GM21723 (cell line): ENCODE data around the gene ISYNA1.

Experiments used
- ATAC-seq: cut with Tn5 transposase; IDR thresholded peaks from one replicate; pipeline ENCODE4 v1.9.1; 2021; ENCODE audit warnings: mild to moderate bottlenecking, moderate library complexity; ENCODE audit not compliant: unreplicated experiment

The ISYNA1 gene

DNA sequence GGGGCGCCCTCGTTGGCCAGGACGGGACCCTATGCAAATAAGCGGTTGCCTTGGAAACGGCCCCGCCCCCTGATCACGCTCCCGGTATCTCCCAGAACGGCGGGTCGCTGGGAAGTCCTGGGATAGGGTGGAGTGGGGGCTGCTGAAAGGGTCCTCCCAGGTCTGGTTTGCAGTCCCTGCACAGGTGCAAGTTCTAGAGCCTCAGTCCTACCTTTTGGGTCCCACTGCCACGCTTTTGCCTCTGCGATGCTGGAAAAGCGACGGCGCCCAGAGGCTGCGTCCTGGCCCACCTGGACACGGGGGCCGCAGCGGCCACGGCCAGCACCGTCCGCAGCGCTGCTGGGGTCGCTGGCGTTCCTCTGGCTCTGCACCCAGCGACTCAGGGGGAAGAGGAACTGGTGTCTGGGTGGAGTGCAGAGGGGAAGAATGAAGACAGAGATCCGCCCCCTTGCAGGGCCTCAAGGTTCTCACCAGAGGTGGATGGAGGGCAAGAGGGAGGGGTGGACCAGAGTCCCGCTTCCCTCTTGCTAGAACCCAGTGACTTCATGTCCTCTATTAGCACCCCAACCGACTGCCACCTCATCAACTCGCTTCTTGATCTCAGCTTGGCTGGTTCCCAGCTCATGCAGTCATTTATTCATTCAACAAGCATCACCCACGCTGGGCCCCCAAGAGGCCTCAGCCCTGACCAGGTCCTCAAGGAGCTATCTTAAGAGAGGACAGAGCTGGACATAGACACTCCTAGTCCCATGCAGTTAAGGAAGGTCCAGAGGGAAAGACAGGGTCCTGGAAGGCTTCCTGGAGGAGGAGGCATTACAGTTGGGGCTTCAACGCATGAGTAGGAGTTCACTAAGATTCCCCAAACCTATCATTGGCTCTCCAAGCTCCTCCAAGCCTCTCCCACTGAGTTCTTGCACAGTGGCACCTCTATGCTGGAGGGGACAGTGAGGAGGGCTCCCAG is 40.4 kb downstream of the ISYNA1 start, which contains the start of gene LRRC25:
LRRC25 (minus strand) TSS at position 381 of the 961 bp plus-strand sequence. CDS start 659 bp downstream, outside the sequence.
- no peak for ATAC-seq

- ATAC-seq = no peak
These were observed 41.3 kb downstream of the ISYNA1 start for GRCh38 chr19:18396471-18397241.

- ATAC-seq = no peak
These were observed 44.1 kb downstream of the ISYNA1 start for GRCh38 chr19:18393836-18394235.

DNA sequence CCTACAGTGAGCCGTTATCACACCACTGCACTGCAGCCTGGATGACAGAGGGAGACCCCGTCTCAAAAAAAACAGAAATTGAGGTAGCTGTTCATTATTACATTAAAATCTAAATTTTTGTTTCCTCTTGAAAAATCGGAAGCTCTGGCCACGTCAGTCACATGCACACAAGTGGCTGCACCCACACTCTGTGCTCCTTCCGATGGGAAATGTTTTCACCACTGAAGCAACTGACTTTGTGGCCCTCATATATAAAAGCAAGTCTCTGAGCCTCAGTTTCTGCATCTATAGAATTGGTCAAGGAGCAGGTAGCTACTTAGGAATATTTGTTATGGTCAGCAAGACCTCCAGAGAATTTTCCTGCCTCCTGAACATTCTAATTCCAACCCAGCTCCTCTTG is 45.0 kb downstream of the ISYNA1 start:
- ATAC-seq = no peak

GRCh38 chr19:18392417-18392816 is 45.5 kb downstream of the ISYNA1 start:
- no peak for ATAC-seq

GRCh38 chr19:18391509-18392075 is 46.3 kb downstream of the ISYNA1 start:
- ATAC-seq = no peak

DNA sequence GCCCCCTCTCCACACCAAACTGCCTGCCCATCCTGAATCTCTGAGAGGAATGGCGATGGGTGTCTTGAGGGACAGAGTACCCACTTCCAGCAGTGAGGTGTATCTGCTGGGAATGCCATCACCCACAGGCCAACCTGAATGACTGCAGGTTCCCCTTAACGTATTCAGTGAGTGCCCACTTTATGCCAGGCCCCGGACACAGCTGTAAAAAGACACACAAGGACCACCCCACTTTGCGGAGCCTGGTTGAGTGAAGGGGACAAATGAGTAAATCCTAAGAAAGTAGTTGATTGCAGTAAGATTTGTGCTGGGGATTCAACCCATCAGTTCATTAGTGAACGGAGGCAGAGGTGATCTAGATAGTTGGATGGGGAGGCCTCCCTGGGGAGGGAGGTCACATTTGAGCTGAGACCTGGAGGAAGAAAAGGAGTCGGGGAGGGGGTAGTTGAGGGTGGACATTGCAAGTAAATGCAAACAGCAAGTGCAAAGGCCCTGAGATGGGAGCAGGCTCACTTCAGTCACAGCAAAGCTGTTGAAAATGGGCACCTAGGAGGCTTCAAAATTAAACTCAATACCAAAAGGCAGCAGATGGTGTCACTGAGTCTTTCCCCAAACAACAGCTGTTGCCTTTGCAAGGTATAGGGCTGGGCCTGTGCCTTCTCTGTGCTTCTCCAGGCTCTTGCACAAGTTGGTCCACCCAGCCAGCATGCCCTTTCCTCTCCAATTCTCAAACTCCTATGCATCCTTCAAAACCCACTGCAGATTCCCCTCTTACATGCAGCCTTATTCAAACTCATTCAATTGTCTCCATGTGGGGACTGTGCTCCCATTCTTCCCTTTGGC is 47.6 kb downstream of the ISYNA1 start:
- ATAC-seq = no peak

GRCh38 chr19:18389726-18390064 is 48.2 kb downstream of the ISYNA1 start:
- no peak for ATAC-seq

- no peak for ATAC-seq
These were observed 48.8 kb downstream of the ISYNA1 start for GRCh38 chr19:18388960-18389725.

- ATAC-seq = peak; percentile 67
These were observed 49.6 kb downstream of the ISYNA1 start for GRCh38 chr19:18388100-18388959.

DNA sequence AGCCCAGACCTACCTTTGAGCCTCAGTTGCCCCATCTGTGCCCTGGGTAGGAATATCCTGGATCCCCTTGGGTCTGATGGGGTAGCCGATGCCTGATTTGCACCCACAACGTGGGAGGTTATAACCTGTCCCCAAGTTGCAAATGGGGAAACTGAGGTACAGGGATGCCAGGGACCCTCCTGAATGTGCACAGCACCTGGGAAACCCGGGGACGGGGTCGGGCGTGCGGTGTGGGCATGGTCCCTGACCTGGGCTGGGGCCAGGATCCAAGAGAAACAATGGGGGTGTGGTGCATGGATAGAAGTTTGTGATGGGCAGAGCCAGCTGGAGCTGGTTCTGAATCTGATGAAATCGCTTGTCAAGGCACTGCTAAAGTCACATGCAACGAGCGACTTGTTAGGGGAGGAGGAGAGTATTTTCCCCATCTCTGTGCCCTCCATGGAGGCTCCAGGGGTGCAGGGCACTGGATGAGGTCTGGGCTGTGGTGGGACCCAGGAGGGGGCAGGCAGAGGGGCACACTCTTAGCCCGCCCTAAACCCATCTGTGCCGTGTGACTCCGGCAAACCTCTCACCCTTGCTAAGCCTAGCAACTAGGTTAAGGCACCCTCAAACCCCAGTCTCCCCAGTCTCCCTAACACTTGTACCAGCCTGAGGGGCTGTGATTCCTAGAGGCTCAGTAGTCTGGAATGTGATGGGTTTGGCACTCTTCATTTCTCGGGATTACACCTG is 51.2 kb downstream of the ISYNA1 start:
- no peak for ATAC-seq

- no peak for ATAC-seq
These were observed 52.0 kb downstream of the ISYNA1 start, which contains the start of gene GDF15 for GRCh38 chr19:18385675-18386542. Gene GDF15, plus strand, starts transcription at chr19:18386158. Its CDS starts 32 bp downstream, at chr19:18386190.

- ATAC-seq = no peak
These were observed 52.6 kb downstream of the ISYNA1 start for GRCh38 chr19:18385359-18385674.

- no peak for ATAC-seq
These were observed 53.2 kb downstream of the ISYNA1 start for GRCh38 chr19:18384775-18385174.
